ENCODE results near the gene SH2D3A.
"Not testable (repeated sequence)": the region's sequence is repeated elsewhere in the genome, so short reads cannot be mapped to it uniquely, and the experiment has no call there.

The SH2D3A gene

DNA sequence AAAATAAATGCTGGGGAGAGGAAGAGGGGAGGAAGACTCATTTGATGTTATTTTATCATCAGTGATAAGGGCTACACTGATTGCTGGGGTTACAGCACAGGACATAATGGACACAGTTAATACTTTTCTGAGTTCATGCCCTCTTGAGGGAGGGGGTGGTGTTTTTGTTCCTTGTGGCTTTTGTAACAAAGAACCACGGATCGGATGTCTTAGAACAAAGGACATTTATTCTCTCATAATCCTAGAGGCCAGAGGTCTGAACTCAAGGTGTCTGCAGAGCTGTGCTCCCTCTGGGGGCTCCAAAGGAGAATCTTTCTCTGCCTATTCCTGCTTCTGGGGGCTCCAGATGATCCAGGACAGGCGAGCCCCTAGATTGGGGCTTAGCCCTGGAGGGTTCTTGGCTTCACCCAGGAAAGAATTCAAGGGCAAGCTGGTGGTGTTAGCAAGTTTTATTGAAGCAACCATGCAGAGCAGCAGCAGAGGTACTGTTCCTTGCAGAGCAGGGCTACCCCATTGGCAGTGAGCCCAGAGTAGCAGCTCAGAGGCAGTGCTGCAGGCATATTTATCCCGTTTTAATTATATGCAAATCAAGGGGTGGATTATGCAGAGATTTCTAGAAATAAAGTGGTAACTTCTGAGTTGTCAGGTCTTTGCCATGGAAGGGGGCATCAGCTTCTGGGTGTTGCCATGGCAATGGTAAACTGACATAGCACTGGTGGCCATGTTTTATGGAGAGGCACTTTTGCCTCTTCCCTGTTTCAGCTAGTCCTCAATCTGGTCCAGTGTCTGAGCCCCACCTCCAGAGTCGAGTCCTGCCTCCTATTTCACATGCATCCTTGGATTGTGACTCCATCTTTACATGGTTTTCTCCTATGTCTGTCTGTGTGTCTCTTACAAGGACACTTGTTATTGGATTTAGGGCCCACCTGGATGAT is 23.2 kb upstream of the SH2D3A start:
- DNase-seq (ENCODE audit: low read depth in 2 of 2, low spot score in 1 of 2): no peak

DNA sequence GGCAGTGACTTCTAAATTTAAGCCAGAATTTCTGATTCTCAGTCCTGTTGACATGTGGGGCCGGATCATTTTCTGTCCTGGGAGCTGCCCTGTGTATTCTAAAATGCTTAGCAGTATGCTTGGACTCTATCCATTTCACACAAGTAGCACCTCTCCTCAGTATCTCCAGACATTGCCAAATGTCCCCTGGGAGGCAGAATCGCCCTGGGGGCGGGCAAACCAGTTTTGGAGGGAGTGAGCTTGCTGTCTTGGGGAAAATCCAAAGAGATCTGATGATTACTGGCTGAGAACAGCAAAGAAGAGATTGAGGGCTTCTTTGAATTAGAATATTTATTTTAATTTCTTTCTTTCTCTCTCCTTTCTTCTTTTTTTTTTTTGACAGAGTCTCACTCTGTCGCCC is 21.7 kb upstream of the SH2D3A start:
- no peak for DNase-seq (ENCODE audit: low read depth in 2 of 2, low spot score in 1 of 2)

DNA sequence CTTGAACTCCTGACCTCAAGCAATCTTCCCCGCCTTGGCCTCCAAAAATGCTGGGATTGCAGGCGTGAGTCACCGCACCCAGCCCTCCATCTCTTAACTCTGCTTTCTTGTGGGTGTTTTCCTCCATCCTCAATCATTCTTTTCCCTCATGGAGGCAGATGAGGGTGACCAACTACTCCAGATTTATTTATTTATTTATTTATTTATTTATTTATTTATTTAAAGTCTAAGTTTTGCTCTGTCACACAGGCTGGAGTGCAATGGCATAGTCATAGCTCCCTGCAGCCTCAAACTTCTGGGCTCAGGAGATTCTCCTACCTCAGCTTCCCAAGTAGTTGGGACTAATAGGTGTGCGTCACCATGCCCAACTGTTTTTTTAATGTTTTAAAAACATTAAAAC is 20.2 kb upstream of the SH2D3A start:
- no peak for DNase-seq (ENCODE audit: low read depth in 2 of 2, low spot score in 1 of 2)

DNA sequence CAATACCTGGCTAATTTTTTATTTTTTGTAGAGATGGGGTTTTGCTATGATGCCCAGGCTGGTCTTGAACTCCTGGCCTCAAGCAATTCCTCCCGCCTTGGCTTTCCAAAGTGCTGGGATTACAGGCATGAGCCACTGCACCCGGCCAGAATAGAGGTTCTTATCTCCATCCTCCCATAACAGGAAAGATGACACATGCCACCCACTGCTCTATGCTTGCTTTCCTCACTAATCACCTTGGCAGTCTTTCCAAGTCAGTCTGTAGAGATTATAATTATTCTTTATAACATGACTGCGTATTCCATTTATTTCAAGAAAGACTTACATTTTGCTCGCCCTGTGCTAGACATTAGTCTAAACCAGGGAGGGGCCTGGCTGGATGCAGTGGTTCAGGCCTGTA is 12.0 kb upstream of the SH2D3A start:
- DNase-seq (ENCODE audit: low read depth in 2 of 2, low spot score in 1 of 2): no peak

DNA sequence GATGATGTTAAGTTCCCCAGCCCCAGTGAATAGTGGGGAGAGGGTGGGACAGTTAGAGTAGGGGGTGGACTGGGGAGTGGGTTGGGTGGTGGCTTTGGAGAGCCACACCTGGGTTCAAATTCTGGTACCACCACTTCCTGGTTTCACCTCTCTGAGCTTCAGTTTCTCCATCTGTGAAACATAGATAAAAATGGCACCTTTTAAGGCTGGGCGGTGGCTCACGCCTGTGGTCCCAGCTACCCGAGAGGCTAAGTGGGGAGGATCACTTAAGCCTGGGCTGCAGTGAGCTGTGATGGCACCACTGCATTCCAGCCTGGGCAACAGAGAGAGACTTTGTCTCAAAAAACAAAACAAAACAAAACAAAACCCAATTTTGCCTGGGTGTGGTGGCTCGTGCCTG is 11.2 kb upstream of the SH2D3A start:
- no peak for DNase-seq (ENCODE audit: low read depth in 2 of 2, low spot score in 1 of 2)

DNA sequence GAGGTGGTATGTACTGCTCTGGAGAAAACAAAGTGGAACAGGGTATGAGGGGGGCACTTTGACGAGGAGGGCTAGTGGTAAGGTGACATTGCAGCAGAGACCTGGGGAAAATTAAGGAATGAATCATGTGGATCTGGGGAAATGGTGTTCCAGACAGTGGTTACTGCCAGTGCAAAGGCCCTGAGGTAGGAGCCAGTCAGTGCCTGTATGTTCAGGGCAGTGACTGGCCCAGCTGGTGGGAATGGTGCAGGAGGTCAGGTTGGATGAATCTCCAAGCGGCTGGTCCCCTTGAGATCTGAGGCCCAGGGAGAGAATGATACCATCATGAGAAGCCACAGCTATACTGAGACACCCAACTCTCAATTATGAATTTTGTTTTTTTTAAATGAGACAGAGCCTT is 10.2 kb upstream of the SH2D3A start:
- DNase-seq (ENCODE audit: low read depth in 2 of 2, low spot score in 1 of 2): no peak

DNA sequence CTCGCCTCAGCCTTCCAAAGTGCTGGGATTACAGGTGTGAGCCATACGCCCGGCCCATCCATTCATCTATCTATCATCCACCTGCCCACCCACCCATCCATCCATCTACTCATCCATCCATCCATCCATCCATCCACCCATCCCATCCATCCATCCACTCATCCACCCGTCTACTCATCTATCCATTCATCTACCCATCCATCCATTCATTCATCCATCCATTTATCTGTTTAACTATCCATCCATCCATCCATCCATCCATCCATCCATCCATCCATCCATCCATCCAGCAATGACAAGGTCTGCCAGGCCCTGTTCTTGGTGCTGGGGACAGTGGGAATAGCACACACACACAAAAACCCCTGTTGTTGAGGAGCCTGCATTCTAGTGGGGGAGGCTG is 9.8 kb upstream of the SH2D3A start:
- DNase-seq (ENCODE audit: low read depth in 2 of 2, low spot score in 1 of 2): no peak

DNA sequence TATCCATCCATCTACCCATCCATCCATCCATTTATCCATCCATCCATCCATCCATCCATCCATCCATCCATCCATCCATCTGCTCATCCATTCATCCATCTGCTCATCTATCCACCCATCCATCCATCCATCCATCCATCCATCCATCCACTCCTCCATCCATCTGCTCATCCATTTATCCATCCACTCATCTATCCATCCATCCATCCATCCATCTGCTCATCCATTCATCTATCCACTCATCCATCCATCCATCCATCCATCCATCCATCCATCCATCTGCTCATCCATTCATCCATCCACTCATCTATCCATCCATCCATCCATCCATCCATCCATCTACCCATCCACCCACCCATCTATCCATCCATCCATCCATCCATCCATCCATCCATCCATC is 8.8 kb upstream of the SH2D3A start:
- DNase-seq (ENCODE audit: low read depth in 2 of 2, low spot score in 1 of 2): not testable (repeated sequence)

DNA sequence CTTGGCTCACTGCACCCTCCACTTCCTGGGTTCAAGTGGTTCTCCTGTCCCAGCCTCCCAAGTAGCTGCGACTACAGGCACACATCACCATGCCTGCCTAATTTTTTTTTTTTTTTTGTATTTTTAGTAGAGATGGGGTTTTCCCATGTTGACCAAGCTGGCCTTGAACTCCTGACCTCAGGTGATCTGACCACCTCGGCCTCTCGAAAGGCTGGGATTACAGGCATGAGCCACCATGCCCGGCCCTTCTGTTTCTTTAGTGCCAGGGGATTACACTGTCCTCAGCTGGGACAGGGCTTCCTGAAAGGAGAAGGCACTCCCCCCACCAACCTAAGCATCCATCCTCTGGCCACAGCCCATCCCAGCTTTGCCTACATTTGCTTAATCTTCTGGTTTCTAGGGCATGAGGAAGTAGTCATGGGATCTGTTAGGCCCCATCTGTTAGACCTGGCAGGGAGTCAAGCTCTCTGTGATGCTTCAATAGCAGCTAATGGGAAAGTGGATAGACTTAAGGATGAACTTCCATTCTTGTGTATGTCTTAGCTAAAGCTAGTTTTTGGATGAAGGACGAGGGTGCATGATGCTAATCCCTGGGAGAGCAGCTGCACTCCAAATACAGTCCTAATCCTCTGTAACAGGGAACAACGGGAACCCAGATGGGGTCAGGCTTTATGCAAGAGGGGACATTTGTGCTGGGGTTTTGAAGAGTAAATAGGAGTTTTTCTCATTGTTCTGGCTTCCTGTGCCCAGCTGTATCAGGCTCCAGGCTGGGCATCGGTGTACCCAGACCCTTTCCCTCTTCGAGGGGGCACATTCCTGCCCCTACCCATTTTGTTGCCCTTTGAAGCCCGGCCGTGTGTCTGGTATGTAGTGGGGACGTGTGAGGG is 7.8 kb upstream of the SH2D3A start:
- no peak for DNase-seq (ENCODE audit: low read depth in 2 of 2, low spot score in 1 of 2)

DNA sequence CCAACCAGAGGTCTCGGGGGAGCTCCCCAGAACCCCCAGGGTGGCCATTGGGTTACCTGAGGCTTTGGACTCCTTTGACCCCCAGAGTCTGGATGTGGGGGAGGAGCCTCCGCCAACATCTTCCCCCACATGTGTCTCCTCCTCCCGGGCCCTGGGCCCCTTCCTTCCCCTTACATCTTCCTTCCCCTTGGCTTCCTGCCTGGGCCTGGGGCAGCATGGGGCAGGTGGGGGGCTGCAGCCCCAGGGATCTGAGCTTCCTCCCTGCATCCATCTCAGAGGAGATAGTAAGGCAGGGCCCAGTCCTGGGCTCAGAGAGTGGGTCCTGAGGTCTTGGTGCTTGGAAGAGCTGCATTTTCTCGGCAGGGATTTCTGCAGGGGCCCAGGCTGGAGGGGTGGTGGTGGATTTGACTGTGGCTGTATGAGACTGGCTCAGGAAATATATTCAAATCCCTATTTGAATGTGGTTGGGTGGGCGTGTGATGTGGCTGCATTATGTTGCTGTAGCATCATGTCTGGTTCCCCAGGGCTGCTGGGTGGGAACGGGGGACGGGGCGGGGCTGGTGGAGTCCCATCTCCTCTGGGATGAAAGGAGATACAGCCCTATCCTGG is 6.2 kb upstream of the SH2D3A start:
- peak; percentile 5 to 19 for DNase-seq (ENCODE audit: low read depth in 2 of 2, low spot score in 1 of 2)

DNA sequence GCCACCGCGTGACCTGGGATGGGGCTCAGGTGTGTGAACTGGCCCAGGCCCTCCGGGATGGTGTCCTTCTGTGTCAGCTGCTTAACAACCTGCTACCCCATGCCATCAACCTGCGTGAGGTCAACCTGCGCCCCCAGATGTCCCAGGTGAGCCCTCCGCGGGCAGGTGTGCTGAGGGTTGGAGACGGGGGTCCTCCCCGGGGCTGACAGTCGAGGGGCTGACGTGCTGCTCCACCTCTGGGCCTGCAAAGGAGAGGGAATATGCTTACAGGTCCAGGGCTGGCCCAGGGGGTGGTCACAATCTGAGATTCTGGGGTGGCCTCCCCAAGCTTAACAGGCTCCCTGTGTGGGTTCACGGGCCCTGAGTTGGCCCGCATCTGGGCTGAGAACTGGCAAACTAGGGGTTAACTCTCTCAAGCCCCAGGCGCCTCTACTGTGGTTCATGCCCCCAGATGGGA is 5.7 kb upstream of the SH2D3A start:
- no peak for DNase-seq (ENCODE audit: low read depth in 2 of 2, low spot score in 1 of 2)

DNA sequence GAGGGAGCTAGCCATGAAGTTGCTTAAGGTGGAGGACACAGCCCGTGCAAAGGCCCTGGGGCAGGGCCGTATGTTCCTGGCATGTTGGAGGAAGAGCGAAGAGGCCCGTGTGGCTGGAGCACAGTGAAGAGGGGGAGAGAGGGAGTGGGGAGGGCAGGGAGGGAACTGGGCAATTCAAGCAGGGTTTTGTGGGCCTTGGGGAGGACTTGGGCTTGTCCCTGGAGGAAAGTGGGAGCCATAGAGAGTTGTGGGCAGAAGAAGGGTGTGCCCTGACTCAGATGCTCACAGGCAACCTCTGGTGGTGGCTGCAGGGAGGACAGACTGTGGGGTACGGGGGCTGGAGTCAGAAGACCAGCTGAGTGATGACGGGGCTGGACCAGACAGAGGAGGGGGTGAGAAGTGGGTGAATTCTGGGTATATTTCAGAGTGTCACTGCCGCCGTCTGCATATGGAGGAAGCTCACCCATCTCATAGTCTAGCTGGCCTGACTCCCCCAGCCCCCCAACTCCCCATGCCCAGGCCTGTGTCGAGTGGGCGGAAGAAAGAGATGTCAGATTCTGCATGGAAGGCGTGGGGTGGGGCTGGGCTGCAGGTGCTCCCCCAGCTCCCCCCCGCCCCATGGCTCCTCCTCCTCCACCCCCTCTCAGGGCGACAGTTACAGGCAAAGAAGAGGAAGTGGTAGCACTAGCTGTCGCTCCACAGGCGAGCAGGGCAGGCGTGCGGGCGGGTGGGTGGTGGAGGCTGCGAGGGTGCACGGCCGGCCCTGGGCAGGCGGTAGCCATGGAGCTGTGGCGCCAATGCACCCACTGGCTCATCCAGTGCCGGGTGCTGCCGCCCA is 5.0 kb upstream of the SH2D3A start, which contains the start of gene VAV1:
Gene VAV1 (plus strand): TSS at position 681 of the 838 bp plus-strand sequence. CDS start 100 bp downstream, at position 781.
- peak; percentile 60 to 74 for DNase-seq (ENCODE audit: low read depth in 2 of 2, low spot score in 1 of 2)

DNA sequence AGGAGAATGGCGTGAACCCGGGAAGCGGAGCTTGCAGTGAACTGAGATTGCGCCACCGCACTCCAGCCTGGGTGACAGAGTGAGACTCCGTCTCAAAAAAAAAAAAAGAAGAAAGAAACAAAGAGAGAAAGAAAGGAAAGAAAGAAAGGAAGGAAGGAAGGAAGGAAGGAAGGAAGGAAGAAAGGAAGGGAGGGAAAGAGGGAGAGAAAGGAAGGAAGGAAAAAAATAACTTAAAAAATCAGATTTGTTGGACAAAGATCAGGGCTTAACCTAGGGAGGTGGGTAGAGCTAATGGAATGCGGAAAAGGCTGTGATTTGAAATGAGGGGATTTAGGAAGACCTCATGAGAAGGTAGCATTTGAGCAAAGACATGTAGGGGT is 4.4 kb upstream of the SH2D3A start:
- DNase-seq (ENCODE audit: low read depth in 2 of 2, low spot score in 1 of 2): not testable (repeated sequence)

DNA sequence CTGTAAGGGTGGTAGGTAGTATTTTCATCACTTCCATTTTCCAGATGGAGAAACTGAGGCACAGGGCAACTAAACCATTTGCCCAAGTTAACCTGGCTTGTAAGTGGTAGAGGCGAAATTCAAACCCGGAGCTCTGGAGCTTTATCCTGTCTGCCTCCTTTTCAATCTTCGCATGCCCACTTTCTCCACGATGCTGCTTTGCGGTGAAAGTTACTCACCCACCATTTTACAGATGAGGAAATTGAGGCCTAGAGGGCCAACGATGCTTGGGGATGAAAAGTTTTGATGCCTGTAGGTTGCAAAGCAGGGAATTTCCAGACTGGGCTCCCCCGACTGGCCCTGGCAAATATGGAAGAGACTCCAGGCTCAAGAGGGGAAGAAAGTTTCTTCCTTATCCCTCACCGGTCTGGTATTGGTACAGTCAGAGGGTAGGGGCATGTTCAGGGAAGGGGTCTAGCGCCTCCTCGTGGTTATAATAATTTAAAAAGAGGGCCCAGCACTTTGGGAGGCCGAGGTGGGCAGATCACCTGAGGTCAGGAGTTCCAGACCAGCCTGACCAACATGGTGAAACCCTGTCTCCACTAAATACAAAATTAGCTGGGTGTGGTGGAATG is 1.9 kb upstream of the SH2D3A start:
- no peak for DNase-seq (ENCODE audit: low read depth in 2 of 2, low spot score in 1 of 2)

DNA sequence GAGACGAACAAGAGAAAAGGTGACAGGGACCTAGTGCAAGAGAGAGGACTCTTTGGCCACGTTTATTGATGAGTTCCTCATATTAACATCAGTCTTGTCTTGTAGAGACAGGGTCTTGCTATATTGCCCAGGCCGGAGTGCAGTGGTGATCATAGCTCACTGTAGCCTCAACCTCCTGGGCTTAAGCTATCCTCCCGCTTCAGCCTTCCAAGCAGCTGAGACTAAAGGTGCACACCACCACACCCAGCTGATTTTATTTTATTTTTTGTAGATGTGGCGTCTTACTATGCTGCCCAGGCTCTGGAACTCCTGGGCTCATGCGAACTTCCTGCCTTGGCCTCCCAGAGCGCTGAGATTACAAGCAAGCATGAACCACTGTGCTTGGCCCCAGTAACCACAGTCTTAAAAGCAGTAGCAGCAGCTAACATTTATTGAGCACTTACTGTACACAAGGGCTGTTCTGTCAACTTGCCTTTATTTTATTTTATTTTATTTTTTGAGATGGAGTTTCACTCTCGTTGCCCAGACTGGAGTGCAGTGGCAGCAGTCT is 1.1 kb upstream of the SH2D3A start:
- DNase-seq (ENCODE audit: low read depth in 2 of 2, low spot score in 1 of 2): no peak

DNA sequence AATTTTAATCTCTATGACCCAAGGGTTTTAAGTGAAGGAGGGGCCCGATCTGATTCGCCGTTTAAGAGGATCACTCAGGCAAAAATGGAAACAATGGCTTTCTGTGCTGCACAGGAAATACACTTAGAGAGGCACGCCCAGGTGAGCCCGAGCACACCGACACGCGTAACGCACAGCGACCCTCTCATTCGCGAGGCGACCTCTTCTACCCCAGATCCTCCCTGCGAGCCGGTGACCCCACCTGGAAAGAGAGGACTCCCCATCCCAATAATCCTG is 216 bp downstream of the SH2D3A start:
- no peak for DNase-seq (ENCODE audit: low read depth in 2 of 2, low spot score in 1 of 2)

DNA sequence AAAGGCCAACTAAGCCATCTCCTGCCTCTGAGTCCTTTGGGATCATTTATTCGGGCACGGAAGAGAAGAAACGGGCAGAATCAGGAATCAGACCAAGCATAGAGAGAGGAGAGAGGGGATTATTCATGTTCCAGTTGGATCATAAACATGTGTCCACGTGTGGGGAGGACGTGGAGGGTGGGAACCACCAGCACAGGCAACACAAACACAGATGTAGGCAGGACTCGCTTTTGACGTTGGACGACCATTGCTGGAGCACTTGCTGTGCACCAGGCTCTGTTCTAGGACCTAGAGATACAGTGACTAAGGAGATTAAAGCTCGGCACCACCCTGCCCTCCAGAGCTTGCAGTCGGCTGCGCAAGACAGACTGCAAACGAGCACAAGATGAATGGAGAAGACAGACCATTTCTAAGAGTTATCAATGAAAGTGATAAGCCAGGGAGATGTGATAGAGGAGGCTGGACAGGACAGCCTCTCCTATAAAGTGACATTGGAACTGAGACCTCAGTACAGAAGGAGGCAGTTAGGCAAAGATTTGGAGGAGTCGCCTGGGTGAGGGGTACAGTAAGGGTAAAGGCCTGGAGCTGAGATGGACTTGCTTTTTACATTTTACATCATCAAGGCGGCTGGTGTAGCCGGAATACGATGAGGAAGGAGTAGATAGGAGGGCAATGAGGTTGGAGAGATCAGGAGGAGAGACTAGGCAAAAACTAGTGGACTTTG is 716 bp downstream of the SH2D3A start:
- no peak for DNase-seq (ENCODE audit: low read depth in 2 of 2, low spot score in 1 of 2)

DNA sequence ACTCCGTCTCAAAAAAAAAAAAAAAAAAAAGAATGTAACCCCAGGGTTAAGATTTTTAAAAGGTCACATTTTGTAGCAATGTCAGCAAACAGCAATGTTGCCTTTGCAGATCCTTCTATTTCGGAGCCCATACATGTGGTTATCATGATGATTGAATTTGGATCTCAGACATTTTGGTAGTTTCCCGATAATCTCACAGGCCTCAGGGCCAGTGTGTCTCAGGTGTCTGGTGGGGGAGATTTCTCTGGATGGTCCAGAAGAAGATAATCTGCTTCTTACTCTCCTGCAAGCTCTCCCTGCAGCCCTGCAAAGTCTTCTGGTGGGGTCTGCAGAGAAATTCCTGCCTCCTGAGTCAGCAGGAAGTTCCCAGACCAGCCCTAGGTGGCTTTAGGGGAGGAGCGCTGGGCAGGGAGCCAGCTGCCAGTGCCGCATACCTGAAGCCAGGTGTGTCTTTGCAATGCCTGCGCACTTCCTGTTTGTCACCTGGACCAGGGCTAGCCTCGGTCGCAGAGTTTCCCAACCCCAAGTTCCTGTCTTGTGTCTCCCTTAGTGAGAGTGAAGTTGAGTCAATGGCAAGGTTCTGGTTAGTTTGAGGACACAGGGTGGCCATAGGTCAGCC is 1.4 kb downstream of the SH2D3A start:
- no peak for DNase-seq (ENCODE audit: low read depth in 2 of 2, low spot score in 1 of 2)

DNA sequence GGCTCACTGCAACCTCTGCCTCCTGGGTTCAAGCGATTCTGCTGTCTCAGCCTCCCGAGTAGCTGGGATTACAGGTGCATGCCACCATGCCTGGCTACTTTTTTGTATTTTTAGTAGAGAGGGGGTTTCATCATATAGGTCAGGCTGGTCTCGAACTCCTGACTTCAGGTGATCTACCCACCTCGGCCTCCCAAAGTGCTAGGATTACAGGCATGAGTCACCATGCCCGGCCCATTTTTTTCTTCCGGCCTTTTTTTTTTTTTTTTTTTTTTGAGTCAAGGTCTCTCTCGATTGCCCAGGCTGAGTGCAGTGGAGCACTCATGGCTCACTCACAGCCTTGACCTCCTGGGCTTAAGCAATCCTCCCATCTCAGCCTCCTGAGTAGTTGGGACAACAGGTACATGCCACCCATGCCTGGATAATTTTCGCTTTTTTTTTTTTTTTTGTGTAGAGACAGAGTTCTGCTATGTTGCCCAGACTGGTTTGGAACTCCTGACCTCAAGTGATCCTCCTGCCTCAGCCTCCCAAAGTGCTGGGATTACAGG is 4.9 kb downstream of the SH2D3A start:
- not testable (repeated sequence) for DNase-seq (ENCODE audit: low read depth in 2 of 2, low spot score in 1 of 2)

Data from stimulated activated CD8-positive, alpha-beta memory T cell treated with anti-CD3 and anti-CD28 coated beads, Interleukin-4, amount 100 ng/mL, for 1 hour (primary cell).